ENCODE results near the gene ARHGAP30. TPM values are rescaled to one million over a fixed set of nuclear protein-coding genes. Genes with fewer than 3 reads are reported as not detected.

The ARHGAP30 gene
- total RNA-seq, 1 experiment from 2014 or later = 0.39 TPM

DNA sequence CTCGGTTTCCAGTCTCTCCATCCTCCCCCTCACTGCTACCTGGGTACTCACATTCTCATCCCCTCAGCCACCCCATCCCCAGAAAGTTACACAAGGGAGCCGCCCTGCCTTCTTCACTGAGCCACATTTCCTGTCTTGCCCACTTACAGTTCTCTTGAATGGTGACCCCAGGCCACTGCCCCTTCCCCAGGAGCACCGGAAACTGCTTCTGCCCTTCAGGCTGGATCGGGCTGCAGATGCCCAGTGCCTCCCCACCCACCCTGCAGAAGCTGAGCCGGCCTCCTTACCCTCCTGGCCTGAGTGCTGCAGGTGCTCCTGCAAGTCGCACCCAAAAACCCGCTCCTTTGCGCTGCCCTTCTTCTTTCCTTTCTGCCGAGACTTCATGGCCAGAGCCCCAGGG lies 450 bp downstream of the ARHGAP30 start:
- no peaks in the 10 kb centered on the region for H3K27me3 ChIP-seq (ENCODE audit: insufficient read depth, low read length)
- H3K36me3 ChIP-seq (ENCODE audit: control insufficient read depth in 1 of 2, insufficient read depth in 2 of 2, low read length in 2 of 2) = no peaks in the 10 kb centered on the region
- no peak overlapping the region for H2AFZ ChIP-seq (ENCODE audit: low read depth, low read length, poor library complexity, severe bottlenecking)
- no peaks in the 10 kb centered on the region for H3K9me2 ChIP-seq (ENCODE audit: insufficient read depth)
- DNase-seq (ENCODE audit: low read depth, low spot score) = no peak
- no peak overlapping the region for H3K27ac ChIP-seq (ENCODE audit: low read depth, low read length)
- no peak for ATAC-seq
- ChIA-PET POLR2A (no interaction called here), RAD21 (ENCODE audit: low non-redundant PET in 1 of 2, low total read pairs in 2 of 2, uncharacterized antibody in 2 of 2, unreplicated experiment in 2 of 2) (no interaction called here), CTCF (no interaction called here)
- H3K79me2 ChIP-seq (ENCODE audit: insufficient read depth, low read length) = no peaks in the 10 kb centered on the region
- H3K4me3 ChIP-seq (replicated peaks in 1 of 2; ENCODE audit: low read depth in 1 of 2, low read length in 2 of 2) = no peak overlapping the region
- TF ChIP-seq TCF7L2 (IDR thresholded peaks at IDR 0.05; ENCODE audit: borderline replicate concordance, extremely low read depth, insufficient read depth, insufficient read length) = no peak
- TF ChIP-seq REST (IDR thresholded peaks at IDR 0.05; ENCODE audit: low read depth) = no peak
- no peak for TF ChIP-seq FOSL1 (IDR thresholded peaks at IDR 0.05; ENCODE audit: low read depth)
- TF ChIP-seq EZH2 (IDR thresholded peaks at IDR 0.05) = no peak
- no peak for TF ChIP-seq POLR2A (IDR thresholded peaks at IDR 0.05; ENCODE audit: borderline replicate concordance, extremely low read depth, insufficient read depth, insufficient read length)
- no peak for TF ChIP-seq CEBPB (IDR thresholded peaks at IDR 0.05; ENCODE audit: low read depth)
- TF ChIP-seq ZNF274 (IDR thresholded peaks at IDR 0.05; ENCODE audit: low read depth, low read length) = no peak
- no peak for TF ChIP-seq JUND (IDR thresholded peaks at IDR 0.05)
- TF ChIP-seq EZH2phosphoT487 (IDR thresholded peaks at IDR 0.05; ENCODE audit: borderline replicate concordance) = no peak
- no peak for TF ChIP-seq SIN3A (IDR thresholded peaks at IDR 0.05; ENCODE audit: low read depth)
- TF ChIP-seq SP1 (IDR thresholded peaks at IDR 0.05; ENCODE audit: low read depth) = no peak
- no peak for TF ChIP-seq RAD21 (IDR thresholded peaks at IDR 0.05; ENCODE audit: low read depth)
- TF ChIP-seq, protein P1, sequence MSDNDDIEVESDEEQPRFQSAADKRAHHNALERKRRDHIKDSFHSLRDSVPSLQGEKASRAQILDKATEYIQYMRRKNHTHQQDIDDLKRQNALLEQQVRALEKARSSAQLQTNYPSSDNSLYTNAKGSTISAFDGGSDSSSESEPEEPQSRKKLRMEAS (IDR thresholded peaks at IDR 0.05) = no peak
- H3K9ac ChIP-seq (ENCODE audit: low read length) = no peak overlapping the region
- H4K20me1 ChIP-seq (ENCODE audit: insufficient read depth) = no peaks in the 10 kb centered on the region
- no peaks in the 10 kb centered on the region for H3K9me3 ChIP-seq (ENCODE audit: control insufficient read depth in 1 of 2, insufficient read depth in 1 of 2, low read depth in 1 of 2, low read length in 2 of 2)
- peaks cover 0 to 29% of the 10 kb centered on the region in 2 experiments; a peak in 2 of 4 replicates for H3K4me1 ChIP-seq (ENCODE audit: control insufficient read depth in 1 of 2, insufficient read depth in 2 of 2, low read length in 2 of 2)
- no TSS peak for BruUV-seq (replicated peaks)
- intact Hi-C loops (cut with micrococcal nuclease) = no loop called here
- H3K4me2 ChIP-seq (ENCODE audit: low read length) = no peak overlapping the region
